Endodermal cell (in vitro differentiated cells): ENCODE results near the gene C3orf20. TPM values are rescaled to one million over a fixed set of nuclear protein-coding genes. Genes with fewer than 3 reads are reported as not detected.

ENCODE experiments used
- DNase-seq: peaks from one replicate; pipeline ENCODE4 v3.0.0-alpha.2; 2017
- H3K27ac ChIP-seq: 2 replicates; pipeline ENCODE4 v1.5.1; 2013; ENCODE audit warnings: mild to moderate bottlenecking, low read depth, low read length, moderate library complexity
- H3K27me3 ChIP-seq: 2 replicates; pipeline ENCODE4 v1.6.1; 2013; ENCODE audit warnings: mild to moderate bottlenecking, low read length, moderate library complexity; ENCODE audit not compliant: insufficient read depth, control insufficient read depth, poor library complexity, severe bottlenecking
- H3K36me3 ChIP-seq: 2 replicates; pipeline ENCODE4 v1.7.0; 2013; ENCODE audit warnings: mild to moderate bottlenecking, low read length, moderate library complexity; ENCODE audit not compliant: control insufficient read depth, insufficient read depth
- H3K4me1 ChIP-seq: one replicate; pipeline ENCODE4 v1.7.0; 2013; ENCODE audit warnings: low read length; ENCODE audit not compliant: control insufficient read depth, insufficient read depth
- H3K4me3 ChIP-seq: 2 replicates; pipeline ENCODE4 v1.5.1; 2013; ENCODE audit warnings: mild to moderate bottlenecking, low read length, moderate library complexity
- H3K9ac ChIP-seq: 2 replicates; pipeline ENCODE4 v1.6.1; 2013; ENCODE audit warnings: mild to moderate bottlenecking, low read length, moderate library complexity; ENCODE audit not compliant: poor library complexity, severe bottlenecking; ENCODE audit errors: extremely low read depth
- H3K9me3 ChIP-seq: 2 replicates; pipeline ENCODE4 v1.6.1; 2013; ENCODE audit warnings: mild to moderate bottlenecking, low read length, moderate library complexity; ENCODE audit not compliant: control insufficient read depth
- H3K27ac Mint-ChIP-seq: 2 replicates; pipeline ENCODE4 v1.8.0; 2020; ENCODE audit warnings: mixed read lengths
- H3K27me3 Mint-ChIP-seq: 2 replicates; pipeline ENCODE4 v1.8.0; 2021; ENCODE audit warnings: mild to moderate bottlenecking, mixed read lengths; ENCODE audit not compliant: insufficient read depth
- H3K36me3 Mint-ChIP-seq: 2 replicates; pipeline ENCODE4 v1.8.0; 2020; ENCODE audit warnings: low read depth, mixed read lengths
- H3K4me1 Mint-ChIP-seq: 2 replicates; pipeline ENCODE4 v1.8.0; 2020; ENCODE audit warnings: mixed read lengths
- H3K4me3 Mint-ChIP-seq: 2 replicates; pipeline ENCODE4 v1.8.0; 2020; ENCODE audit warnings: mild to moderate bottlenecking, moderate library complexity, mixed read lengths
- H3K9me3 Mint-ChIP-seq: 2 replicates; pipeline ENCODE4 v1.8.0; 2020; ENCODE audit warnings: mild to moderate bottlenecking, mixed read lengths
- CTCF ChIP-seq: fragments of 200-600 bp; sonication (generic); conservative IDR thresholded peaks from 2 replicates; pipeline ENCODE4 v1.5.0; 2021; ENCODE audit warnings: antibody characterized with exemption, mild to moderate bottlenecking
- WGBS, 2 experiments: methylation state at CpG; one replicate each; pipeline versions ENCODE4 v1.1.5 to v1.1.7; 2013; ENCODE audit warnings: missing lambda C conversion rate in 2 of 2, mixed read lengths in 1 of 2; ENCODE audit not compliant: insufficient coverage in 1 of 2, insufficient read length in 1 of 2; 5-methylcytosine and 5-hydroxymethylcytosine counted together
- total RNA-seq, 2 donors: library from RNA; stranded (reverse); fragmentation: NEBNext Ultra II Directional in 1 of 2; extraction: Animal tissue kit (Norgen Biotek cat#: 25700) in 1 of 2; gene quantifications; 2 replicates in 1 of 2; 3 replicates in 1 of 2; pipeline ENCODE4 v1.2.1, GENCODE V29; 2021

Gene C3orf20
- total RNA-seq, 2 donors from 2014 or later, result not detected

GRCh38 chr3:14645453-14645852, 29.5 kb upstream of the C3orf20 start:
- no peak overlapping the region for H3K27ac ChIP-seq
- H3K36me3 Mint-ChIP-seq, result no peaks in the 10 kb centered on the region
- no peaks in the 10 kb centered on the region for H3K4me1 Mint-ChIP-seq
- H3K27me3 ChIP-seq, result peaks cover 46% of the 10 kb centered on the region
- H3K4me3 ChIP-seq, result no peak overlapping the region
- TF ChIP-seq CTCF, result no peak
- H3K36me3 ChIP-seq, result no peaks in the 10 kb centered on the region
- 80 to 94% methylated on average over 1 to 5 of the region's 5 CpGs for WGBS, 2 experiments
- no peak overlapping the region for H3K27ac Mint-ChIP-seq
- H3K9ac ChIP-seq, result no peak overlapping the region
- no peaks in the 10 kb centered on the region for H3K9me3 Mint-ChIP-seq
- peaks cover 59% of the 10 kb centered on the region for H3K27me3 Mint-ChIP-seq
- H3K4me3 Mint-ChIP-seq, result no peak overlapping the region
- DNase-seq, result no peak
- H3K4me1 ChIP-seq, result no peaks in the 10 kb centered on the region
- no peaks in the 10 kb centered on the region for H3K9me3 ChIP-seq

- TF ChIP-seq CTCF, result no peak
- Mint-ChIP-seq H3K4me3 (no peak overlapping the region), H3K4me1 (no peaks in the 10 kb centered on the region), H3K9me3 (no peaks in the 10 kb centered on the region), H3K27ac (no peak overlapping the region), H3K27me3 (peaks cover 57% of the 10 kb centered on the region), H3K36me3 (no peaks in the 10 kb centered on the region)
- H3K36me3 ChIP-seq, result no peaks in the 10 kb centered on the region
- H3K4me1 ChIP-seq, result no peaks in the 10 kb centered on the region
- WGBS, 2 experiments, result 91 to 100% methylated on average over 4 to 6 of the region's 6 CpGs
- H3K4me3 ChIP-seq, result no peak overlapping the region
- H3K27ac ChIP-seq, result no peak overlapping the region
- H3K27me3 ChIP-seq, result peaks cover 46% of the 10 kb centered on the region
- H3K9me3 ChIP-seq, result no peaks in the 10 kb centered on the region
- no peak for DNase-seq
- no peak overlapping the region for H3K9ac ChIP-seq
Measured at GRCh38 chr3:14646131-14646573, 28.8 kb upstream of the C3orf20 start.

GRCh38 chr3:14646589-14647413, 28.1 kb upstream of the C3orf20 start:
- no peak overlapping the region for H3K27ac Mint-ChIP-seq
- no peaks in the 10 kb centered on the region for H3K9me3 Mint-ChIP-seq
- H3K27me3 Mint-ChIP-seq, result peaks cover 53% of the 10 kb centered on the region
- Histone ChIP-seq H3K27me3 (peaks cover 46% of the 10 kb centered on the region), H3K27ac (no peak overlapping the region), H3K9ac (no peak overlapping the region), H3K4me1 (no peaks in the 10 kb centered on the region), H3K9me3 (no peaks in the 10 kb centered on the region), H3K4me3 (no peak overlapping the region), H3K36me3 (no peaks in the 10 kb centered on the region)
- H3K4me1 Mint-ChIP-seq, result no peaks in the 10 kb centered on the region
- peak; percentile 73 for DNase-seq
- H3K4me3 Mint-ChIP-seq, result no peak overlapping the region
- peak; percentile 70 for TF ChIP-seq CTCF
- 83 to 86% methylated on average over 9 of the region's 9 CpGs for WGBS, 2 experiments
- no peaks in the 10 kb centered on the region for H3K36me3 Mint-ChIP-seq
